SK-N-SH (cell line): ENCODE results near the gene LARP4. TPM values are rescaled to one million over a fixed set of nuclear protein-coding genes. Genes with fewer than 3 reads are reported as not detected.
A peak's percentile ranks its signal among the peaks of the same experiment; 100 is the strongest.

Source experiments
- CTCF ChIA-PET: fragments of 300-600, 350-600 bp; formaldehyde crosslinking; extraction: SDS; loops from one replicate; lab custom pipeline; 2021; lab: Yijun Ruan, JAX
- POLR2A ChIA-PET: fragments of 350-600 bp; sonication (Branson Sonifier 250); formaldehyde crosslinking; extraction: SDS; loops from one replicate; lab custom pipeline; 2020; ENCODE audit warnings: antibody characterized with exemption, inconsistent platforms; lab: Yijun Ruan, JAX
- DNase-seq: peaks from one replicate; pipeline ENCODE4 v3.0.0; 2012
- H2AFZ ChIP-seq: fragments of 200-600 bp; sonication (generic); 2 replicates; pipeline ENCODE4 v1.8.1; 2016; ENCODE audit warnings: antibody characterized with exemption, mild to moderate bottlenecking, low read depth
- H3F3A ChIP-seq: fragments of 200-600 bp; sonication (generic); replicated peaks from 2 replicates; pipeline ENCODE3; 2016; ENCODE audit warnings: antibody characterized with exemption, mild to moderate bottlenecking; ENCODE audit not compliant: insufficient read depth
- H3K27ac ChIP-seq, 2 experiments: fragments of 200-500 bp in 1 of 2; fragments of 200-600 bp in 1 of 2; sonication (Bioruptor generic) in 1 of 2; sonication (generic), shearing (Covaris generic) in 1 of 2; 2 replicates each; pipeline versions ENCODE4 v1.5.1 to v1.6.1; 2014 to 2016; ENCODE audit warnings: low read depth in 2 of 2, inconsistent platforms in 1 of 2, low read length in 1 of 2, mild to moderate bottlenecking in 1 of 2, mixed read lengths in 1 of 2
- H3K27me3 ChIP-seq: fragments of 200-600 bp; sonication (generic), shearing (Covaris generic); 2 replicates; pipeline ENCODE4 v1.6.1; 2016; ENCODE audit warnings: mixed run types; ENCODE audit not compliant: insufficient read depth
- H3K36me3 ChIP-seq, 2 experiments: fragments of 200-500 bp in 1 of 2; fragments of 200-600 bp in 1 of 2; sonication (Bioruptor generic) in 1 of 2; sonication (generic) in 1 of 2; replicated peaks in 1 of 2; 2 replicates each; pipeline versions ENCODE3 to v1.5.1; 2014 to 2016; ENCODE audit warnings: low read length in 1 of 2, mild to moderate bottlenecking in 1 of 2; ENCODE audit not compliant: insufficient read depth in 2 of 2, control insufficient read depth in 1 of 2
- H3K4me1 ChIP-seq, 2 experiments: fragments of 200-500 bp in 1 of 2; fragments of 200-600 bp in 1 of 2; sonication (Bioruptor generic) in 1 of 2; sonication (generic), shearing (Covaris generic) in 1 of 2; 2 replicates each; pipeline versions ENCODE4 v1.5.1 to v1.6.1; 2014 to 2016; ENCODE audit warnings: low read depth in 1 of 2, low read length in 1 of 2, mixed run types in 1 of 2; ENCODE audit not compliant: insufficient read depth in 2 of 2, control insufficient read depth in 1 of 2
- H3K4me2 ChIP-seq: fragments of 200-600 bp; sonication (generic), shearing (Covaris generic); 2 replicates; pipeline ENCODE4 v1.6.1; 2017; ENCODE audit warnings: mixed run types
- H3K4me3 ChIP-seq, 2 experiments: fragments of 200-500 bp in 1 of 2; fragments of 200-600 bp in 1 of 2; sonication (Bioruptor generic) in 1 of 2; sonication (generic), shearing (Covaris generic) in 1 of 2; 2 replicates each; pipeline versions ENCODE4 v1.5.1 to v1.8.1; 2014 to 2016; ENCODE audit warnings: low read depth in 2 of 2, inconsistent platforms in 1 of 2, low read length in 1 of 2, mild to moderate bottlenecking in 1 of 2, mixed read lengths in 1 of 2, moderate library complexity in 1 of 2
- H3K79me2 ChIP-seq: fragments of 200-600 bp; sonication (generic); 2 replicates; pipeline ENCODE4 v1.8.1; 2017; ENCODE audit warnings: mild to moderate bottlenecking; ENCODE audit not compliant: insufficient read depth
- H3K9ac ChIP-seq: fragments of 200-600 bp; sonication (generic); 2 replicates; pipeline ENCODE4 v1.6.1; 2017; ENCODE audit warnings: mixed run types
- H3K9me2 ChIP-seq: fragments of 200-600 bp; sonication (generic); 2 replicates; pipeline ENCODE4 v1.6.1; 2017; ENCODE audit warnings: mixed run types
- H3K9me3 ChIP-seq: fragments of 200-600 bp; sonication (generic); 2 replicates; pipeline ENCODE4 v1.6.1; 2017; ENCODE audit warnings: mixed run types, mild to moderate bottlenecking, moderate library complexity
- H4K20me1 ChIP-seq: fragments of 200-600 bp; sonication (generic); 2 replicates; pipeline ENCODE4 v1.6.1; 2017; ENCODE audit warnings: mild to moderate bottlenecking, mixed run types; ENCODE audit not compliant: insufficient read depth
- CHD2 ChIP-seq: fragments of 150-350 bp; IDR thresholded peaks from 2 replicates; pipeline ENCODE4 v1.6.1; 2018; ENCODE audit warnings: low read length; ENCODE audit not compliant: partially characterized antibody
- EP300 ChIP-seq, 2 experiments: IDR thresholded peaks; 2 replicates each; pipeline versions ENCODE4 v1.4.0 to v1.6.1; 2012; ENCODE audit warnings: borderline replicate concordance in 1 of 2, low read depth in 1 of 2, low read length in 1 of 2
- EZH2phosphoT487 ChIP-seq: fragments of 200-600 bp; sonication (generic); IDR thresholded peaks from 2 replicates; pipeline ENCODE4 v1.6.1; 2017; ENCODE audit warnings: low read depth, mixed run types, mild to moderate bottlenecking, antibody characterized with exemption, moderate library complexity, borderline replicate concordance
- FOSL2 ChIP-seq: IDR thresholded peaks from 2 replicates; pipeline ENCODE4 v1.4.0; 2012; ENCODE audit warnings: low read depth, mild to moderate bottlenecking, moderate library complexity, borderline replicate concordance
- FOXJ3 ChIP-seq: sonication (generic); formaldehyde crosslinking; IDR thresholded peaks from 2 replicates; pipeline ENCODE4 v1.5.1; 2020; ENCODE audit warnings: mild to moderate bottlenecking, missing genetic modification reagents
- FOXM1 ChIP-seq: IDR thresholded peaks from 2 replicates; pipeline ENCODE4 v1.4.0; 2012; ENCODE audit warnings: low read depth, mild to moderate bottlenecking
- JUND ChIP-seq: IDR thresholded peaks from 2 replicates; pipeline ENCODE4 v1.4.0; 2012
- MEF2A ChIP-seq: IDR thresholded peaks from 2 replicates; pipeline ENCODE4 v1.4.0; 2012; ENCODE audit warnings: low read depth, borderline replicate concordance
- MXI1 ChIP-seq: IDR thresholded peaks from 2 replicates; pipeline ENCODE4 v1.6.1; 2012; ENCODE audit warnings: mild to moderate bottlenecking, low read depth, low read length, improper control_type of control experiment
- NRF1 ChIP-seq: IDR thresholded peaks from 2 replicates; pipeline ENCODE4 v1.6.1; 2012; ENCODE audit warnings: low read depth, mild to moderate bottlenecking, low read length
- POLR2AphosphoS5 ChIP-seq: IDR thresholded peaks from 2 replicates; pipeline ENCODE4 v1.6.1; 2012; ENCODE audit warnings: low read depth, low read length
- RAD21 ChIP-seq: IDR thresholded peaks from 2 replicates; pipeline ENCODE4 v1.6.1; 2012; ENCODE audit warnings: mild to moderate bottlenecking, low read length
- RCOR1 ChIP-seq: fragments of 150-350 bp; IDR thresholded peaks from 2 replicates; pipeline ENCODE4 v1.6.1; 2017; ENCODE audit warnings: antibody characterized with exemption, low read length
- RFX5 ChIP-seq: IDR thresholded peaks from 2 replicates; pipeline ENCODE4 v1.6.1; 2012; ENCODE audit warnings: mild to moderate bottlenecking, improper control_type of control experiment, low read length
- RXRA ChIP-seq: IDR thresholded peaks from 2 replicates; pipeline ENCODE4 v1.4.0; 2012; ENCODE audit warnings: low read depth, mild to moderate bottlenecking, borderline replicate concordance
- SIN3A ChIP-seq: IDR thresholded peaks from 2 replicates; pipeline ENCODE4 v1.6.1; 2012; ENCODE audit warnings: low read depth, mild to moderate bottlenecking, low read length, moderate library complexity, borderline replicate concordance
- SMC3 ChIP-seq: IDR thresholded peaks from 2 replicates; pipeline ENCODE4 v1.6.1; 2012; ENCODE audit warnings: low read depth, low read length, improper control_type of control experiment
- TEAD4 ChIP-seq: IDR thresholded peaks from 2 replicates; pipeline ENCODE4 v1.4.0; 2012; ENCODE audit warnings: mild to moderate bottlenecking, borderline replicate concordance; ENCODE audit not compliant: insufficient read depth
- YY1 ChIP-seq: IDR thresholded peaks from 2 replicates; pipeline ENCODE4 v1.4.0; 2012; ENCODE audit warnings: low read depth, mild to moderate bottlenecking
- WGBS: methylation state at CpG from one replicate; pipeline ENCODE4 v1.1.6; 2017; ENCODE audit warnings: low lambda C conversion rate; 5-methylcytosine and 5-hydroxymethylcytosine counted together
- polyA plus RNA-seq, 3 experiments: library from polyadenylated mRNA; depleted of rRNA; stranded (reverse); fragments of >200 nt; gene quantifications; 2 replicates each; pipeline ENCODE4 v1.2.3, GENCODE V29; 2012
- TF ChIP-seq, protein P1 (sequence below): IDR thresholded peaks from 2 replicates; pipeline ENCODE4 v1.6.1; 2012; ENCODE audit warnings: mild to moderate bottlenecking, low read depth, low read length, moderate library complexity
- TF ChIP-seq, protein P2 (sequence below): IDR thresholded peaks from 2 replicates; pipeline ENCODE4 v1.4.0; 2012; ENCODE audit warnings: low read depth
- TF ChIP-seq, protein P3 (sequence below): IDR thresholded peaks from 2 replicates; pipeline ENCODE4 v1.4.0; 2012; ENCODE audit warnings: low read depth, borderline replicate concordance
- TF ChIP-seq, protein P4 (sequence below): IDR thresholded peaks from 2 replicates; pipeline ENCODE4 v1.4.0; 2012; ENCODE audit warnings: low read depth, borderline replicate concordance
- TF ChIP-seq, protein P5 (sequence below): IDR thresholded peaks from 2 replicates; pipeline ENCODE4; 2012
- TF ChIP-seq, protein P6 (sequence below): fragments of 200-600 bp; sonication (generic); IDR thresholded peaks from 2 replicates; pipeline ENCODE4 v1.6.1; 2017; ENCODE audit warnings: antibody characterized with exemption, mild to moderate bottlenecking, moderate library complexity

LARP4 gene
- polyA plus RNA-seq, 1 of the 3 experiments (the other 2 are of a cell fraction): 10.8 TPM

DNA sequence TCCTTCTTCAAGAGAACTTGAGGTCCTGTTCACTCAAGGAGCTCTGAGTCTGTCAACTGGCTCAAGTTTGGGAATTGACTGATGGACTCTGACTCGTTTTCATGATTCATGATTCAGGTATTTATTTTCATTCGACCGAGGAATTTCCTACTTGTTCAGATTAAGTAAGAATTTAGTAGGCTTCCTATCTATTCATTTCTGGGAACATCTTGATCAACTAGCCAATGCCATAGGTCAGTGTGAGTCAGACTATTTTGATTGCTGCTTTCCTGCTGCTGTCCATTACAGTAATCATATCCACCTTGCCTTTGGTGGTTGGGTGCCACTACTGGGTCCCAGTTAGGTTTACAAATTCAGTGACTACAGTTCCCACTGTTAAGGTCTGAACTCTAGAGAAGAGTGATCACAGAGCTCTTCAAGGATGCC, 10.4 kb upstream of the LARP4 start:
- ChIA-PET CTCF (no interaction called here), POLR2A (no interaction called here)
- no peaks in the 10 kb centered on the region for H3K9me3 ChIP-seq
- peaks cover 18% of the 10 kb centered on the region for H3F3A ChIP-seq
- H3K4me3 ChIP-seq: no peak overlapping the region
- no peak for DNase-seq
- H3K79me2 ChIP-seq: no peaks in the 10 kb centered on the region
- H3K36me3 ChIP-seq: no peaks in the 10 kb centered on the region
- no peak overlapping the region for H3K9ac ChIP-seq
- peak overlapping the region; percentile 5 to 65; a peak in 3 of 4 replicates for H3K27ac ChIP-seq
- no peaks in the 10 kb centered on the region for H4K20me1 ChIP-seq
- no peak overlapping the region for H2AFZ ChIP-seq
- H3K27me3 ChIP-seq: no peaks in the 10 kb centered on the region
- H3K9me2 ChIP-seq: no peaks in the 10 kb centered on the region
- H3K4me1 ChIP-seq: peaks cover 0 to 4% of the 10 kb centered on the region in 2 experiments; a peak in 2 of 4 replicates
- H3K4me2 ChIP-seq: peak overlapping the region; percentile 18; the same call in 1 of the 2 replicates
- 5% methylated on average over 3 of the region's 3 CpGs for WGBS
- TF ChIP-seq MXI1 (no peak), FOSL2 (peak; percentile 77; the same call in 1 of the 2 replicates), SIN3A (0 out of 2 replicates have a peak, but pooled peaks have one; percentile 18), SMC3 (no peak), JUND (peak; percentile 83), FOXM1 (no peak), POLR2AphosphoS5 (peak; percentile 23; the same call in 1 of the 2 replicates), EP300 (IDR thresholded peaks at IDR 0.05; ENCODE audit: borderline replicate concordance in 1 of 2, low read depth in 1 of 2, low read length in 1 of 2) (peak in 1 of 2 experiments; percentile 70; a peak in 2 of 4 replicates), CHD2 (no peak), RFX5 (no peak), FOXJ3 (CRISPR knock-in tag) (no peak), EZH2phosphoT487 (no peak), NRF1 (no peak), RAD21 (no peak), RCOR1 (no peak), RXRA (peak; percentile 31; the same call in 1 of the 2 replicates), YY1 (no peak), MEF2A (no peak), TEAD4 (peak; percentile 72)
- TF ChIP-seq, protein P1, sequence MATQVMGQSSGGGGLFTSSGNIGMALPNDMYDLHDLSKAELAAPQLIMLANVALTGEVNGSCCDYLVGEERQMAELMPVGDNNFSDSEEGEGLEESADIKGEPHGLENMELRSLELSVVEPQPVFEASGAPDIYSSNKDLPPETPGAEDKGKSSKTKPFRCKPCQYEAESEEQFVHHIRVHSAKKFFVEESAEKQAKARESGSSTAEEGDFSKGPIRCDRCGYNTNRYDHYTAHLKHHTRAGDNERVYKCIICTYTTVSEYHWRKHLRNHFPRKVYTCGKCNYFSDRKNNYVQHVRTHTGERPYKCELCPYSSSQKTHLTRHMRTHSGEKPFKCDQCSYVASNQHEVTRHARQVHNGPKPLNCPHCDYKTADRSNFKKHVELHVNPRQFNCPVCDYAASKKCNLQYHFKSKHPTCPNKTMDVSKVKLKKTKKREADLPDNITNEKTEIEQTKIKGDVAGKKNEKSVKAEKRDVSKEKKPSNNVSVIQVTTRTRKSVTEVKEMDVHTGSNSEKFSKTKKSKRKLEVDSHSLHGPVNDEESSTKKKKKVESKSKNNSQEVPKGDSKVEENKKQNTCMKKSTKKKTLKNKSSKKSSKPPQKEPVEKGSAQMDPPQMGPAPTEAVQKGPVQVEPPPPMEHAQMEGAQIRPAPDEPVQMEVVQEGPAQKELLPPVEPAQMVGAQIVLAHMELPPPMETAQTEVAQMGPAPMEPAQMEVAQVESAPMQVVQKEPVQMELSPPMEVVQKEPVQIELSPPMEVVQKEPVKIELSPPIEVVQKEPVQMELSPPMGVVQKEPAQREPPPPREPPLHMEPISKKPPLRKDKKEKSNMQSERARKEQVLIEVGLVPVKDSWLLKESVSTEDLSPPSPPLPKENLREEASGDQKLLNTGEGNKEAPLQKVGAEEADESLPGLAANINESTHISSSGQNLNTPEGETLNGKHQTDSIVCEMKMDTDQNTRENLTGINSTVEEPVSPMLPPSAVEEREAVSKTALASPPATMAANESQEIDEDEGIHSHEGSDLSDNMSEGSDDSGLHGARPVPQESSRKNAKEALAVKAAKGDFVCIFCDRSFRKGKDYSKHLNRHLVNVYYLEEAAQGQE: no peak; the same call in 1 of the 2 replicates
- TF ChIP-seq, protein P2, sequence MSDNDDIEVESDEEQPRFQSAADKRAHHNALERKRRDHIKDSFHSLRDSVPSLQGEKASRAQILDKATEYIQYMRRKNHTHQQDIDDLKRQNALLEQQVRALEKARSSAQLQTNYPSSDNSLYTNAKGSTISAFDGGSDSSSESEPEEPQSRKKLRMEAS: no peak
- TF ChIP-seq, protein P3, sequence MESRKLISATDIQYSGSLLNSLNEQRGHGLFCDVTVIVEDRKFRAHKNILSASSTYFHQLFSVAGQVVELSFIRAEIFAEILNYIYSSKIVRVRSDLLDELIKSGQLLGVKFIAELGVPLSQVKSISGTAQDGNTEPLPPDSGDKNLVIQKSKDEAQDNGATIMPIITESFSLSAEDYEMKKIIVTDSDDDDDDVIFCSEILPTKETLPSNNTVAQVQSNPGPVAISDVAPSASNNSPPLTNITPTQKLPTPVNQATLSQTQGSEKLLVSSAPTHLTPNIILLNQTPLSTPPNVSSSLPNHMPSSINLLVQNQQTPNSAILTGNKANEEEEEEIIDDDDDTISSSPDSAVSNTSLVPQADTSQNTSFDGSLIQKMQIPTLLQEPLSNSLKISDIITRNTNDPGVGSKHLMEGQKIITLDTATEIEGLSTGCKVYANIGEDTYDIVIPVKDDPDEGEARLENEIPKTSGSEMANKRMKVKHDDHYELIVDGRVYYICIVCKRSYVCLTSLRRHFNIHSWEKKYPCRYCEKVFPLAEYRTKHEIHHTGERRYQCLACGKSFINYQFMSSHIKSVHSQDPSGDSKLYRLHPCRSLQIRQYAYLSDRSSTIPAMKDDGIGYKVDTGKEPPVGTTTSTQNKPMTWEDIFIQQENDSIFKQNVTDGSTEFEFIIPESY: no peak
- TF ChIP-seq, protein P4, sequence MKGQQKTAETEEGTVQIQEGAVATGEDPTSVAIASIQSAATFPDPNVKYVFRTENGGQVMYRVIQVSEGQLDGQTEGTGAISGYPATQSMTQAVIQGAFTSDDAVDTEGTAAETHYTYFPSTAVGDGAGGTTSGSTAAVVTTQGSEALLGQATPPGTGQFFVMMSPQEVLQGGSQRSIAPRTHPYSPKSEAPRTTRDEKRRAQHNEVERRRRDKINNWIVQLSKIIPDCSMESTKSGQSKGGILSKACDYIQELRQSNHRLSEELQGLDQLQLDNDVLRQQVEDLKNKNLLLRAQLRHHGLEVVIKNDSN: no peak
- TF ChIP-seq, protein P5, sequence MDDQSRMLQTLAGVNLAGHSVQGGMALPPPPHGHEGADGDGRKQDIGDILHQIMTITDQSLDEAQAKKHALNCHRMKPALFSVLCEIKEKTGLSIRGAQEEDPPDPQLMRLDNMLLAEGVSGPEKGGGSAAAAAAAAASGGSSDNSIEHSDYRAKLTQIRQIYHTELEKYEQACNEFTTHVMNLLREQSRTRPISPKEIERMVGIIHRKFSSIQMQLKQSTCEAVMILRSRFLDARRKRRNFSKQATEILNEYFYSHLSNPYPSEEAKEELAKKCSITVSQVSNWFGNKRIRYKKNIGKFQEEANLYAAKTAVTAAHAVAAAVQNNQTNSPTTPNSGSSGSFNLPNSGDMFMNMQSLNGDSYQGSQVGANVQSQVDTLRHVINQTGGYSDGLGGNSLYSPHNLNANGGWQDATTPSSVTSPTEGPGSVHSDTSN: peak; percentile 88
- TF ChIP-seq, protein P6, sequence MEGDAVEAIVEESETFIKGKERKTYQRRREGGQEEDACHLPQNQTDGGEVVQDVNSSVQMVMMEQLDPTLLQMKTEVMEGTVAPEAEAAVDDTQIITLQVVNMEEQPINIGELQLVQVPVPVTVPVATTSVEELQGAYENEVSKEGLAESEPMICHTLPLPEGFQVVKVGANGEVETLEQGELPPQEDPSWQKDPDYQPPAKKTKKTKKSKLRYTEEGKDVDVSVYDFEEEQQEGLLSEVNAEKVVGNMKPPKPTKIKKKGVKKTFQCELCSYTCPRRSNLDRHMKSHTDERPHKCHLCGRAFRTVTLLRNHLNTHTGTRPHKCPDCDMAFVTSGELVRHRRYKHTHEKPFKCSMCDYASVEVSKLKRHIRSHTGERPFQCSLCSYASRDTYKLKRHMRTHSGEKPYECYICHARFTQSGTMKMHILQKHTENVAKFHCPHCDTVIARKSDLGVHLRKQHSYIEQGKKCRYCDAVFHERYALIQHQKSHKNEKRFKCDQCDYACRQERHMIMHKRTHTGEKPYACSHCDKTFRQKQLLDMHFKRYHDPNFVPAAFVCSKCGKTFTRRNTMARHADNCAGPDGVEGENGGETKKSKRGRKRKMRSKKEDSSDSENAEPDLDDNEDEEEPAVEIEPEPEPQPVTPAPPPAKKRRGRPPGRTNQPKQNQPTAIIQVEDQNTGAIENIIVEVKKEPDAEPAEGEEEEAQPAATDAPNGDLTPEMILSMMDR: no peak
